HepG2 (cell line): ENCODE measurements around the gene COMMD4. TPM values are rescaled to one million over a fixed set of nuclear protein-coding genes. Genes with fewer than 3 reads are reported as not detected.

ENCODE experiments used
- ETV6 ChIP-seq: sonication (generic); formaldehyde crosslinking; conservative IDR thresholded peaks from 2 replicates; pipeline ENCODE4 v1.4.0; 2020; ENCODE audit warnings: missing genetic modification reagents
- GLI4 ChIP-seq: sonication (generic); formaldehyde crosslinking; IDR thresholded peaks from 2 replicates; pipeline ENCODE4 v1.5.1; 2020; ENCODE audit warnings: missing genetic modification reagents, mild to moderate bottlenecking, moderate library complexity, borderline replicate concordance
- IRF2 ChIP-seq: IDR thresholded peaks from 2 replicates; pipeline ENCODE4 v1.6.1; 2018; ENCODE audit warnings: missing genetic modification reagents, missing compliant biosample characterization
- ISX ChIP-seq: sonication (generic); formaldehyde crosslinking; conservative IDR thresholded peaks from 2 replicates; pipeline ENCODE4 v1.5.0; 2020; ENCODE audit warnings: missing genetic modification reagents
- KLF16 ChIP-seq, 2 experiments: sonication (generic) in 1 of 2; formaldehyde crosslinking in 1 of 2; IDR thresholded peaks; 2 replicates each; pipeline versions ENCODE4 v1.6.1 to v1.8.0; 2016 to 2023; ENCODE audit warnings: missing genetic modification reagents in 2 of 2, missing compliant biosample characterization in 1 of 2
- KMT2B ChIP-seq: IDR thresholded peaks from 2 replicates; pipeline ENCODE4 v1.6.1; 2016; ENCODE audit warnings: missing genetic modification reagents, missing compliant biosample characterization
- MZF1 ChIP-seq: sonication (generic); formaldehyde crosslinking; IDR thresholded peaks from 2 replicates; pipeline ENCODE4 v1.8.1; 2023; ENCODE audit warnings: mild to moderate bottlenecking, missing genetic modification reagents, borderline replicate concordance
- PITX1 ChIP-seq: sonication (generic); formaldehyde crosslinking; IDR thresholded peaks from 2 replicates; pipeline ENCODE4 v1.5.1; 2020; ENCODE audit warnings: mild to moderate bottlenecking, missing genetic modification reagents
- REPIN1 ChIP-seq: sonication (generic); formaldehyde crosslinking; IDR thresholded peaks from 2 replicates; pipeline ENCODE4 v1.8.0; 2022; ENCODE audit warnings: missing genetic modification reagents, low read depth, mild to moderate bottlenecking, borderline replicate concordance
- REXO4 ChIP-seq: sonication (generic); formaldehyde crosslinking; IDR thresholded peaks from 2 replicates; pipeline ENCODE4 v1.8.0; 2022; ENCODE audit warnings: missing genetic modification reagents, mild to moderate bottlenecking, borderline replicate concordance
- WIZ ChIP-seq: sonication (generic); formaldehyde crosslinking; IDR thresholded peaks from 2 replicates; pipeline ENCODE4 v1.5.1; 2020; ENCODE audit warnings: mild to moderate bottlenecking, missing genetic modification reagents
- ZNF672 ChIP-seq: sonication (generic); formaldehyde crosslinking; IDR thresholded peaks from 2 replicates; pipeline ENCODE4 v1.8.1; 2022; ENCODE audit warnings: missing genetic modification reagents
- ZNF737 ChIP-seq: sonication (generic); formaldehyde crosslinking; IDR thresholded peaks from 2 replicates; pipeline ENCODE4 v1.5.0; 2020; ENCODE audit warnings: missing genetic modification reagents, mild to moderate bottlenecking, borderline replicate concordance
- polyA plus RNA-seq, 8 experiments: library from polyadenylated mRNA; depleted of rRNA in 3 of 8; stranded (reverse) in 7 of 8; unstranded in 1 of 8; fragments of >200 nt; fragmentation: Illumina TruSeq in 4 of 8; extraction: Trizol in 4 of 8; gene quantifications; 2 replicates each; pipeline versions ENCODE4 v1.2.1 to v1.2.3, GENCODE V29; 2011 to 2016; ENCODE audit warnings: low read depth in 4 of 8, missing spikeins in 1 of 8, mixed read lengths in 1 of 8; ENCODE audit not compliant: insufficient read depth in 1 of 8
- total RNA-seq, 5 experiments: library from RNA; depleted of rRNA; stranded (reverse); fragments of >200 nt; fragmentation: Illumina TruSeq; extraction: Trizol; gene quantifications; 2 replicates each; pipeline ENCODE4 v1.2.3, GENCODE V29; 2016; ENCODE audit warnings: low read depth in 1 of 5
- TF ChIP-seq, protein P1 (sequence below): sonication (generic); formaldehyde crosslinking; IDR thresholded peaks from 2 replicates; pipeline ENCODE4 v1.5.0; 2020; ENCODE audit warnings: missing genetic modification reagents, mild to moderate bottlenecking, borderline replicate concordance
- TF ChIP-seq, protein P2 (sequence below): IDR thresholded peaks from 2 replicates; pipeline ENCODE4 v1.6.1; 2016; ENCODE audit warnings: missing genetic modification reagents, missing compliant biosample characterization
- TF ChIP-seq, protein P3 (sequence below): sonication (generic); formaldehyde crosslinking; IDR thresholded peaks from 2 replicates; pipeline ENCODE4 v1.5.0; 2020; ENCODE audit warnings: mild to moderate bottlenecking, missing genetic modification reagents, borderline replicate concordance
- TF ChIP-seq, protein P4 (sequence below): sonication (generic); formaldehyde crosslinking; IDR thresholded peaks from 2 replicates; pipeline ENCODE4 v1.8.0; 2022; ENCODE audit warnings: mild to moderate bottlenecking, missing genetic modification reagents

The COMMD4 gene
- total and polyA plus RNA-seq, 2 of the 13 experiments (the other 11 are each of a cell fraction or from before 2014, with no cell fraction given), result 45.8 to 89.9 TPM

DNA sequence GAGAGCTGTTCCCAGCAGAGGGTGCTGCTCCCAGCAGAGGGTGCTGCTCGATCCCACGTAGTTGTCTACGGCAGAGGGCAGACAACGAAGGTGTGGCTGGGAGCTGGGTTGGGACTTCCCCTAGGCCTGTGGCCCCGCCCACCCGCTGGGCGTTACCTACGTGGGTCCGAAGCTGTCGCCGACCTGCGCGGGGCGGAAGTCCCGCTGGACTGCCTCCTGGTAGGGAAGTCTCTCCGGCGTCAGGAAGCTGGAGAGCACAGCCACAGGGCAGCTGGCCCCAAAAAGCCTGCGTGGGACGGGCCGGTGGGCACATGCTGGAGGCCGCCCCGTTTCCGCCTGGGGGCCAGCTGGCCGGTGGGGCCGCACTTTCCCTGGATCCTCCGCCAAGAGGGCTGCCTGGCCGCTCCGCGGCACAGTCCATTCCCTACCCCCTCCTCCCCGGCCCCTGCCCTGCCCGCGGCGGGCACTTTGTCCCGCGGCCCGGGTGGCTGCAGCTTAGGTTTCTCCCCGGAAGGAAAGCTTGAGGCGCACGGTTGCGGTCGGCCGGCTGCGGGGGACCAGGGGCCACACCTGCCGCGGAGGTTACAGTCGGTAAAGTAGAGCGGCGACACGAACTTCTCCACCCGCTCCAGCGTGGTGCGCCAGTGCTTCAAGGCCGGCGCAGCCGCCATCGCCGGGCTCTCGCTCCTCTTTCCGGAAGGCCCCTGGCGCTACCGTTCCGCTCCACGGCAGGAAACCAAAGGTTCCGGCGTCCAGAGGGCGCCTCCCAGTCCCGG, 32.2 kb downstream of the COMMD4 start, which contains the start of gene MAN2C1 (continued):
- TF ChIP-seq, protein P1, sequence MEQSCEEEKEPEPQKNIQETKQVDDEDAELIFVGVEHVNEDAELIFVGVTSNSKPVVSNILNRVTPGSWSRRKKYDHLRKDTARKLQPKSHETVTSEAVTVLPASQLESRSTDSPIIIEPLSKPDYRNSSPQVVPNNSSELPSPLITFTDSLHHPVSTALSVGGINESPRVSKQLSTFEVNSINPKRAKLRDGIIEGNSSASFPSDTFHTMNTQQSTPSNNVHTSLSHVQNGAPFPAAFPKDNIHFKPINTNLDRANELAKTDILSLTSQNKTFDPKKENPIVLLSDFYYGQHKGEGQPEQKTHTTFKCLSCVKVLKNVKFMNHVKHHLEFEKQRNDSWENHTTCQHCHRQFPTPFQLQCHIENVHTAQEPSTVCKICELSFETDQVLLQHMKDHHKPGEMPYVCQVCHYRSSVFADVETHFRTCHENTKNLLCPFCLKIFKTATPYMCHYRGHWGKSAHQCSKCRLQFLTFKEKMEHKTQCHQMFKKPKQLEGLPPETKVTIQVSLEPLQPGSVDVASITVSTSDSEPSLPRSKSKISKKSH (CRISPR knock-in tag), result peak; percentile 47
- peak; percentile 62 for TF ChIP-seq REPIN1 (CRISPR knock-in tag)
- TF ChIP-seq MZF1 (CRISPR knock-in tag), result no peak
- TF ChIP-seq PITX1 (CRISPR knock-in tag), result peak; percentile 53; the same call in 1 of the 2 replicates
- peak; percentile 83 for TF ChIP-seq IRF2 (CRISPR knock-in tag)
- no peak for TF ChIP-seq REXO4 (CRISPR knock-in tag)
- TF ChIP-seq ISX (CRISPR knock-in tag), result peak; percentile 21; the same call in 1 of the 2 replicates
- peak; percentile 91; the same call in 1 of the 2 replicates for TF ChIP-seq GLI4 (CRISPR knock-in tag)
- TF ChIP-seq WIZ (CRISPR knock-in tag), result no peak
- TF ChIP-seq, protein P2, sequence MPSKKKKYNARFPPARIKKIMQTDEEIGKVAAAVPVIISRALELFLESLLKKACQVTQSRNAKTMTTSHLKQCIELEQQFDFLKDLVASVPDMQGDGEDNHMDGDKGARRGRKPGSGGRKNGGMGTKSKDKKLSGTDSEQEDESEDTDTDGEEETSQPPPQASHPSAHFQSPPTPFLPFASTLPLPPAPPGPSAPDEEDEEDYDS (CRISPR knock-in tag), result peak; percentile 92
- TF ChIP-seq, protein P3, sequence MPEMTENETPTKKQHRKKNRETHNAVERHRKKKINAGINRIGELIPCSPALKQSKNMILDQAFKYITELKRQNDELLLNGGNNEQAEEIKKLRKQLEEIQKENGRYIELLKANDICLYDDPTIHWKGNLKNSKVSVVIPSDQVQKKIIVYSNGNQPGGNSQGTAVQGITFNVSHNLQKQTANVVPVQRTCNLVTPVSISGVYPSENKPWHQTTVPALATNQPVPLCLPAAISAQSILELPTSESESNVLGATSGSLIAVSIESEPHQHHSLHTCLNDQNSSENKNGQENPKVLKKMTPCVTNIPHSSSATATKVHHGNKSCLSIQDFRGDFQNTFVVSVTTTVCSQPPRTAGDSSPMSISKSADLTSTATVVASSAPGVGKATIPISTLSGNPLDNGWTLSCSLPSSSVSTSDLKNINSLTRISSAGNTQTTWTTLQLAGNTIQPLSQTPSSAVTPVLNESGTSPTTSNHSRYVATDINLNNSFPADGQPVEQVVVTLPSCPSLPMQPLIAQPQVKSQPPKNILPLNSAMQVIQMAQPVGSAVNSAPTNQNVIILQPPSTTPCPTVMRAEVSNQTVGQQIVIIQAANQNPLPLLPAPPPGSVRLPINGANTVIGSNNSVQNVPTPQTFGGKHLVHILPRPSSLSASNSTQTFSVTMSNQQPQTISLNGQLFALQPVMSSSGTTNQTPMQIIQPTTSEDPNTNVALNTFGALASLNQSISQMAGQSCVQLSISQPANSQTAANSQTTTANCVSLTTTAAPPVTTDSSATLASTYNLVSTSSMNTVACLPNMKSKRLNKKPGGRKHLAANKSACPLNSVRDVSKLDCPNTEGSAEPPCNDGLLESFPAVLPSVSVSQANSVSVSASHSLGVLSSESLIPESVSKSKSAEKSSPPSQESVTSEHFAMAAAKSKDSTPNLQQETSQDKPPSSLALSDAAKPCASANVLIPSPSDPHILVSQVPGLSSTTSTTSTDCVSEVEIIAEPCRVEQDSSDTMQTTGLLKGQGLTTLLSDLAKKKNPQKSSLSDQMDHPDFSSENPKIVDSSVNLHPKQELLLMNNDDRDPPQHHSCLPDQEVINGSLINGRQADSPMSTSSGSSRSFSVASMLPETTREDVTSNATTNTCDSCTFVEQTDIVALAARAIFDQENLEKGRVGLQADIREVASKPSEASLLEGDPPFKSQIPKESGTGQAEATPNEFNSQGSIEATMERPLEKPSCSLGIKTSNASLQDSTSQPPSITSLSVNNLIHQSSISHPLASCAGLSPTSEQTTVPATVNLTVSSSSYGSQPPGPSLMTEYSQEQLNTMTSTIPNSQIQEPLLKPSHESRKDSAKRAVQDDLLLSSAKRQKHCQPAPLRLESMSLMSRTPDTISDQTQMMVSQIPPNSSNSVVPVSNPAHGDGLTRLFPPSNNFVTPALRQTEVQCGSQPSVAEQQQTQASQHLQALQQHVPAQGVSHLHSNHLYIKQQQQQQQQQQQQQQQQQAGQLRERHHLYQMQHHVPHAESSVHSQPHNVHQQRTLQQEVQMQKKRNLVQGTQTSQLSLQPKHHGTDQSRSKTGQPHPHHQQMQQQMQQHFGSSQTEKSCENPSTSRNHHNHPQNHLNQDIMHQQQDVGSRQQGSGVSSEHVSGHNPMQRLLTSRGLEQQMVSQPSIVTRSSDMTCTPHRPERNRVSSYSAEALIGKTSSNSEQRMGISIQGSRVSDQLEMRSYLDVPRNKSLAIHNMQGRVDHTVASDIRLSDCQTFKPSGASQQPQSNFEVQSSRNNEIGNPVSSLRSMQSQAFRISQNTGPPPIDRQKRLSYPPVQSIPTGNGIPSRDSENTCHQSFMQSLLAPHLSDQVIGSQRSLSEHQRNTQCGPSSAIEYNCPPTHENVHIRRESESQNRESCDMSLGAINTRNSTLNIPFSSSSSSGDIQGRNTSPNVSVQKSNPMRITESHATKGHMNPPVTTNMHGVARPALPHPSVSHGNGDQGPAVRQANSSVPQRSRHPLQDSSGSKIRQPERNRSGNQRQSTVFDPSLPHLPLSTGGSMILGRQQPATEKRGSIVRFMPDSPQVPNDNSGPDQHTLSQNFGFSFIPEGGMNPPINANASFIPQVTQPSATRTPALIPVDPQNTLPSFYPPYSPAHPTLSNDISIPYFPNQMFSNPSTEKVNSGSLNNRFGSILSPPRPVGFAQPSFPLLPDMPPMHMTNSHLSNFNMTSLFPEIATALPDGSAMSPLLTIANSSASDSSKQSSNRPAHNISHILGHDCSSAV (CRISPR knock-in tag), result peak; percentile 80; the same call in 1 of the 2 replicates
- peak; percentile 86 for TF ChIP-seq KMT2B (CRISPR knock-in tag)
- TF ChIP-seq, protein P4, sequence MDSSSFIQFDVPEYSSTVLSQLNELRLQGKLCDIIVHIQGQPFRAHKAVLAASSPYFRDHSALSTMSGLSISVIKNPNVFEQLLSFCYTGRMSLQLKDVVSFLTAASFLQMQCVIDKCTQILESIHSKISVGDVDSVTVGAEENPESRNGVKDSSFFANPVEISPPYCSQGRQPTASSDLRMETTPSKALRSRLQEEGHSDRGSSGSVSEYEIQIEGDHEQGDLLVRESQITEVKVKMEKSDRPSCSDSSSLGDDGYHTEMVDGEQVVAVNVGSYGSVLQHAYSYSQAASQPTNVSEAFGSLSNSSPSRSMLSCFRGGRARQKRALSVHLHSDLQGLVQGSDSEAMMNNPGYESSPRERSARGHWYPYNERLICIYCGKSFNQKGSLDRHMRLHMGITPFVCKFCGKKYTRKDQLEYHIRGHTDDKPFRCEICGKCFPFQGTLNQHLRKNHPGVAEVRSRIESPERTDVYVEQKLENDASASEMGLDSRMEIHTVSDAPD (CRISPR knock-in tag), result peak; percentile 2; the same call in 1 of the 2 replicates
- TF ChIP-seq ETV6, result peak; percentile 91; the same call in 1 of the 2 replicates
- 0 out of 2 replicates have a peak, but pooled peaks have one; percentile 67 for TF ChIP-seq ZNF672
- TF ChIP-seq KLF16 (CRISPR knock-in tag; IDR thresholded peaks at IDR 0.05), result peak in 1 of 2 experiments; percentile 60; a peak in 1 of 4 replicates
- TF ChIP-seq ZNF737 (CRISPR knock-in tag), result no peak; the same call in 1 of the 2 replicates
